ENCODE results near the gene NR1H3. TPM values are rescaled to one million over a fixed set of nuclear protein-coding genes. Genes with fewer than 3 reads are reported as not detected.

NR1H3 gene
- total and polyA plus RNA-seq, 4 donors = 52.8 to 57.3 (median 55.6) TPM

GRCh38 chr11:47269829-47270305, 12.1 kb downstream of the NR1H3 start, which contains the start of gene MADD (continued):
- TF ChIP-seq MAX (IDR thresholded peaks at IDR 0.05) = no peak

- peaks cover 0 to 28% (median 20%) of the 10 kb centered on the region in 4 donors for H3K4me1 ChIP-seq (ENCODE audit: control insufficient read depth in 4 of 4, insufficient read depth in 4 of 4, low read length in 3 of 4)
- peak overlapping the region; percentile 88 to 97 for H3K27ac ChIP-seq (ENCODE audit: low read depth in 1 of 2, low read length in 2 of 2)
- peaks cover 3 to 17% (median 8%) of the 10 kb centered on the region in 4 donors for H3K36me3 ChIP-seq (ENCODE audit: control insufficient read depth in 4 of 4, insufficient read depth in 3 of 4, low read depth in 1 of 4, low read length in 3 of 4)
- peak overlapping the region in 1 of 2 donors; percentile 41 for H3K9ac ChIP-seq (ENCODE audit: low read depth in 1 of 2, low read length in 2 of 2)
- no peak for DNase-seq (ENCODE audit: low spot score)
- H3K4me3 ChIP-seq (ENCODE audit: low read depth in 1 of 3, low read length in 3 of 3) = peak overlapping the region; percentile 62 to 88 (median 79)
- no peaks in the 10 kb centered on the region for H3K27me3 ChIP-seq (ENCODE audit: control insufficient read depth in 4 of 4, insufficient read depth in 4 of 4, low read length in 3 of 4)
- H3K9me3 ChIP-seq (ENCODE audit: control insufficient read depth in 4 of 4, low read length in 3 of 4) = no peaks in the 10 kb centered on the region
- TF ChIP-seq RAD21 (IDR thresholded peaks at IDR 0.05) (peak; percentile 56 to 64), YY1 (IDR thresholded peaks at IDR 0.05) (no peak), ATF3 (IDR thresholded peaks at IDR 0.05) (no peak), REST (IDR thresholded peaks at IDR 0.05) (peak; percentile 43), NR2F2 (IDR thresholded peaks at IDR 0.05) (no peak)
- WGBS = 3% methylated on average over 34 of the region's 34 CpGs
Observed at GRCh38 chr11:47270331-47271271, 12.8 kb downstream of the NR1H3 start.

- no peak overlapping the region for H3K4me3 ChIP-seq (ENCODE audit: low read depth in 1 of 3, low read length in 3 of 3)
- 51% methylated on average over 4 of the region's 4 CpGs for WGBS
Observed at GRCh38 chr11:47271328-47271727, 13.5 kb downstream of the NR1H3 start.

More at GRCh38 chr11:47271328-47271727, 13.5 kb downstream of the NR1H3 start:
- no peak for DNase-seq (ENCODE audit: low spot score)
- Histone ChIP-seq H3K27me3 (ENCODE audit: control insufficient read depth in 4 of 4, insufficient read depth in 4 of 4, low read length in 3 of 4) (no peaks in the 10 kb centered on the region), H3K9me3 (ENCODE audit: control insufficient read depth in 4 of 4, low read length in 3 of 4) (no peaks in the 10 kb centered on the region), H3K9ac (ENCODE audit: low read depth in 1 of 2, low read length in 2 of 2) (peak overlapping the region in 1 of 2 donors; percentile 41), H3K4me1 (ENCODE audit: control insufficient read depth in 4 of 4, insufficient read depth in 4 of 4, low read length in 3 of 4) (peaks cover 0 to 28% (median 20%) of the 10 kb centered on the region in 4 donors), H3K27ac (ENCODE audit: low read depth in 1 of 2, low read length in 2 of 2) (peak overlapping the region in 1 of 2 donors; percentile 23), H3K36me3 (ENCODE audit: control insufficient read depth in 4 of 4, insufficient read depth in 3 of 4, low read depth in 1 of 4, low read length in 3 of 4) (peaks cover 8 to 22% (median 14%) of the 10 kb centered on the region in 4 donors)
- TF ChIP-seq HNF4G (IDR thresholded peaks at IDR 0.05) (no peak), FOXA1 (IDR thresholded peaks at IDR 0.05) (no peak), RAD21 (IDR thresholded peaks at IDR 0.05) (no peak), CTCF (IDR thresholded peaks at IDR 0.05; ENCODE audit: low read depth, low read length, missing input control) (no peak), EGR1 (IDR thresholded peaks at IDR 0.05; ENCODE audit: low read depth in 2 of 2) (no peak), ATF3 (IDR thresholded peaks at IDR 0.05) (no peak), RXRA (IDR thresholded peaks at IDR 0.05) (no peak)

All from liver (tissue), 9 donors.